ENCODE measurements around the gene PTTG1IP.

Gene PTTG1IP

GRCh38 chr21:44893948-44894656 is 20.6 kb upstream of the PTTG1IP start:
- Histone ChIP-seq H3K36me3 (ENCODE audit: insufficient read depth, low read length) (no peaks in the 10 kb centered on the region), H3K9ac (ENCODE audit: low read depth, low read length) (no peak overlapping the region), H3K9me3 (ENCODE audit: control insufficient read depth, insufficient read depth, low read length) (no peaks in the 10 kb centered on the region), H3K4me1 (ENCODE audit: insufficient read depth, low read length) (no peaks in the 10 kb centered on the region; the same call in 1 of the 2 replicates)

- Histone ChIP-seq H3K4me1 (ENCODE audit: insufficient read depth, low read length) (no peaks in the 10 kb centered on the region; the same call in 1 of the 2 replicates), H3K36me3 (ENCODE audit: insufficient read depth, low read length) (no peaks in the 10 kb centered on the region), H3K9ac (ENCODE audit: low read depth, low read length) (no peak overlapping the region), H3K9me3 (ENCODE audit: control insufficient read depth, insufficient read depth, low read length) (no peaks in the 10 kb centered on the region)
Observed at GRCh38 chr21:44893278-44893556, 19.7 kb upstream of the PTTG1IP start.

GRCh38 chr21:44892536-44893277 is 19.2 kb upstream of the PTTG1IP start:
- Histone ChIP-seq H3K36me3 (ENCODE audit: insufficient read depth, low read length) (no peaks in the 10 kb centered on the region), H3K9ac (ENCODE audit: low read depth, low read length) (no peak overlapping the region), H3K4me1 (ENCODE audit: insufficient read depth, low read length) (no peaks in the 10 kb centered on the region; the same call in 1 of the 2 replicates), H3K9me3 (ENCODE audit: control insufficient read depth, insufficient read depth, low read length) (no peaks in the 10 kb centered on the region)

- H3K36me3 ChIP-seq (ENCODE audit: insufficient read depth, low read length), result no peaks in the 10 kb centered on the region
- no peak overlapping the region for H3K9ac ChIP-seq (ENCODE audit: low read depth, low read length)
- H3K4me1 ChIP-seq (ENCODE audit: insufficient read depth, low read length), result no peaks in the 10 kb centered on the region; the same call in 1 of the 2 replicates
Observed at GRCh38 chr21:44892095-44892494, 18.6 kb upstream of the PTTG1IP start.

GRCh38 chr21:44891631-44892031 is 18.1 kb upstream of the PTTG1IP start:
- no peak overlapping the region for H3K9ac ChIP-seq (ENCODE audit: low read depth, low read length)
- no peaks in the 10 kb centered on the region for H3K9me3 ChIP-seq (ENCODE audit: control insufficient read depth, insufficient read depth, low read length)
- H3K4me1 ChIP-seq (ENCODE audit: insufficient read depth, low read length), result no peaks in the 10 kb centered on the region; the same call in 1 of the 2 replicates
- H3K36me3 ChIP-seq (ENCODE audit: insufficient read depth, low read length), result no peaks in the 10 kb centered on the region

More at GRCh38 chr21:44892095-44892494, 18.6 kb upstream of the PTTG1IP start:
- no peaks in the 10 kb centered on the region for H3K9me3 ChIP-seq (ENCODE audit: control insufficient read depth, insufficient read depth, low read length)

- Histone ChIP-seq H3K9me3 (ENCODE audit: control insufficient read depth, insufficient read depth, low read length) (no peaks in the 10 kb centered on the region), H3K4me1 (ENCODE audit: insufficient read depth, low read length) (no peaks in the 10 kb centered on the region; the same call in 1 of the 2 replicates), H3K36me3 (ENCODE audit: insufficient read depth, low read length) (no peaks in the 10 kb centered on the region), H3K9ac (ENCODE audit: low read depth, low read length) (no peak overlapping the region)
Observed at GRCh38 chr21:44890961-44891541, 17.6 kb upstream of the PTTG1IP start.

GRCh38 chr21:44890338-44890931 is 16.9 kb upstream of the PTTG1IP start:
- Histone ChIP-seq H3K9me3 (ENCODE audit: control insufficient read depth, insufficient read depth, low read length) (no peaks in the 10 kb centered on the region), H3K4me1 (ENCODE audit: insufficient read depth, low read length) (no peaks in the 10 kb centered on the region; the same call in 1 of the 2 replicates), H3K36me3 (ENCODE audit: insufficient read depth, low read length) (no peaks in the 10 kb centered on the region), H3K9ac (ENCODE audit: low read depth, low read length) (no peak overlapping the region)

GRCh38 chr21:44889625-44890337 is 16.3 kb upstream of the PTTG1IP start:
- Histone ChIP-seq H3K36me3 (ENCODE audit: insufficient read depth, low read length) (no peaks in the 10 kb centered on the region), H3K4me1 (ENCODE audit: insufficient read depth, low read length) (no peaks in the 10 kb centered on the region; the same call in 1 of the 2 replicates), H3K9me3 (ENCODE audit: control insufficient read depth, insufficient read depth, low read length) (no peaks in the 10 kb centered on the region), H3K9ac (ENCODE audit: low read depth, low read length) (no peak overlapping the region)

GRCh38 chr21:44888581-44889550 is 15.4 kb upstream of the PTTG1IP start:
- no peaks in the 10 kb centered on the region; the same call in 1 of the 2 replicates for H3K4me1 ChIP-seq (ENCODE audit: insufficient read depth, low read length)
- no peaks in the 10 kb centered on the region for H3K36me3 ChIP-seq (ENCODE audit: insufficient read depth, low read length)
- H3K9me3 ChIP-seq (ENCODE audit: control insufficient read depth, insufficient read depth, low read length), result no peaks in the 10 kb centered on the region
- no peak overlapping the region for H3K9ac ChIP-seq (ENCODE audit: low read depth, low read length)

GRCh38 chr21:44887807-44888580 is 14.5 kb upstream of the PTTG1IP start:
- no peaks in the 10 kb centered on the region for H3K36me3 ChIP-seq (ENCODE audit: insufficient read depth, low read length)
- H3K4me1 ChIP-seq (ENCODE audit: insufficient read depth, low read length), result no peaks in the 10 kb centered on the region; the same call in 1 of the 2 replicates
- no peaks in the 10 kb centered on the region for H3K9me3 ChIP-seq (ENCODE audit: control insufficient read depth, insufficient read depth, low read length)
- no peak overlapping the region for H3K9ac ChIP-seq (ENCODE audit: low read depth, low read length)

- Histone ChIP-seq H3K36me3 (ENCODE audit: insufficient read depth, low read length) (no peaks in the 10 kb centered on the region), H3K9me3 (ENCODE audit: control insufficient read depth, insufficient read depth, low read length) (no peaks in the 10 kb centered on the region), H3K9ac (ENCODE audit: low read depth, low read length) (no peak overlapping the region), H3K4me1 (ENCODE audit: insufficient read depth, low read length) (no peaks in the 10 kb centered on the region)
Observed at GRCh38 chr21:44887126-44887806, 13.8 kb upstream of the PTTG1IP start.

All from ES-I3 (cell line).